Activated CD8-positive, alpha-beta memory T cell treated with anti-CD3 and anti-CD28 coated beads, Interleukin-2, amount 10 ng/mL, durations not matched to agents 7 days and 5 days (primary cell): ENCODE measurements around the gene NRAP. TPM values are rescaled to one million over a fixed set of nuclear protein-coding genes. Genes with fewer than 3 reads are reported as not detected.

Source experiments
- ATAC-seq: fragments of 150-1000 bp; cut with Tn5 transposase; one replicate; pipeline ENCODE4 v1.10.0; 2021; ENCODE audit warnings: moderate library complexity
- CTCF ChIA-PET: fragments of 350-600 bp; sonication (Branson Sonifier 250); formaldehyde crosslinking; loops from one replicate; lab custom pipeline; 2021; ENCODE audit warnings: antibody characterized with exemption; lab: Charles Lee
- DNase-seq: peaks from one replicate; pipeline ENCODE4 v3.0.0-alpha.2; 2020
- H3K27ac Mint-ChIP-seq: one replicate; pipeline ENCODE4 v1.8.0; 2021; ENCODE audit warnings: mild to moderate bottlenecking, mixed read lengths
- H3K27me3 Mint-ChIP-seq: one replicate; pipeline ENCODE4 v1.8.0; 2021; ENCODE audit warnings: mixed read lengths
- H3K36me3 Mint-ChIP-seq: one replicate; pipeline ENCODE4 v1.8.0; 2021; ENCODE audit warnings: mild to moderate bottlenecking, mixed read lengths
- H3K4me1 Mint-ChIP-seq: one replicate; pipeline ENCODE4 v1.8.0; 2021; ENCODE audit warnings: mixed read lengths
- H3K4me3 Mint-ChIP-seq: one replicate; pipeline ENCODE4 v1.8.0; 2021; ENCODE audit warnings: mild to moderate bottlenecking, moderate library complexity, mixed read lengths
- H3K9me3 Mint-ChIP-seq: one replicate; pipeline ENCODE4 v1.8.0; 2022; ENCODE audit warnings: low read depth, mixed read lengths
- total RNA-seq, 2 experiments: library from RNA; stranded (reverse); gene quantifications; one replicate each; pipeline ENCODE4 v1.2.3, GENCODE V29; 2021

NRAP gene
- total RNA-seq, 2 experiments from 2014 or later, result not detected

- CTCF ChIA-PET, result no interaction called here
- peaks cover 35% of the 10 kb centered on the region for H3K4me1 Mint-ChIP-seq
- peaks cover 93% of the 10 kb centered on the region for H3K36me3 Mint-ChIP-seq
- H3K27me3 Mint-ChIP-seq, result no peaks in the 10 kb centered on the region
- H3K4me3 Mint-ChIP-seq, result no peak overlapping the region
- no peak for DNase-seq
- peaks cover 26% of the 10 kb centered on the region for H3K9me3 Mint-ChIP-seq
- no peak overlapping the region for H3K27ac Mint-ChIP-seq
- ATAC-seq, result no peak
These were observed 28.4 kb upstream of the NRAP start for GRCh38 chr10:113692271-113692670.

DNA sequence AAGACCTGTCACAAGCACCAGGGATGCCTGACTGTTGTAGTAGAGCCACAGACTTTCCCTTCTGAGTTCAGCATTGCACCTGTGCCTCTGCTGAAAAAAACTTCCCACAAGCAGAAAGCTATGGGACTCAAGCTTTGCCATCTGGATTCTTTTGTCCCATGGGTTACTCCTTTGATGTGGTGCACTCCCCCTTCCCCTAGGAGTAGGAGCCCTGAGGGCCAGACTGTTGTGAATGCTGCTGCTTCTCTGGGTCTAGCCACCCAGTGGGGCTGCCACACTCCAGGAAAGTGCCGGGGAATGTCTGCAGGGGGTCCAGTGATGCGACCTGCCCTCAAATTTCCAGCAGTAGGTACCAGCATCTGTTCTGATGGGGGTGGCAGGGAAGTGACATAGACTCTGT, 27.5 kb upstream of the NRAP start:
- H3K36me3 Mint-ChIP-seq, result peaks cover 90% of the 10 kb centered on the region
- H3K27ac Mint-ChIP-seq, result no peak overlapping the region
- H3K4me3 Mint-ChIP-seq, result no peak overlapping the region
- CTCF ChIA-PET, result interaction anchor here (0.7 to 1.4 kb wide), 3 partner anchors 8 to 12 kb away, joined by 3 to 5 read pairs (median 5); no protein-coding TSS in a partner anchor
- H3K9me3 Mint-ChIP-seq, result peaks cover 30% of the 10 kb centered on the region
- H3K27me3 Mint-ChIP-seq, result no peaks in the 10 kb centered on the region
- H3K4me1 Mint-ChIP-seq, result peaks cover 38% of the 10 kb centered on the region
- DNase-seq, result no peak
- no peak for ATAC-seq

- ATAC-seq, result no peak
- Mint-ChIP-seq H3K9me3 (peaks cover 32% of the 10 kb centered on the region), H3K27me3 (no peaks in the 10 kb centered on the region), H3K4me1 (peaks cover 39% of the 10 kb centered on the region), H3K36me3 (peaks cover 93% of the 10 kb centered on the region), H3K27ac (no peak overlapping the region), H3K4me3 (no peak overlapping the region)
- no peak for DNase-seq
- CTCF ChIA-PET, result interaction anchor here (1.3 to 1.4 kb wide), 2 partner anchors 8 to 10 kb away, joined by 5 read pairs; no protein-coding TSS in a partner anchor
These were observed 26.9 kb upstream of the NRAP start for GRCh38 chr10:113690749-113691148.

DNA sequence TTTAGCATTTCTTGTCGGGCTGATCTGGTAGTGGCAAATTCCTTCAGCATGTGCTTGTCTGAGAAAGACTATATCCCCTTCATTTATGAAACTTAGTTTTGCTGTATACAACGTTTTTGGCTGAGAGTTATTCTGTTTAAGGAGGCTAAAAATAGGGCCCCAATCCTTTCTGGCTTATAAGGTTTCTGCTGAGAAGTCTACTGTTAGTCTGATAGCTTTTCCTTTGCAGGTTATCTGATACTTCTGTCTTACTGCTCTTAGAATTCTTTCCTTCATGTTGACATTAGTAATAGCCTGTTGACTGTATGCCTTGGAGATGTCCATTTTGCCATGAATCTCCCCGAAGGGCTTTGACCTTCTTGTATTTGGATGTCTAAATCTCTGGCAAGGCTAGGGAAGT, 25.7 kb upstream of the NRAP start:
- Mint-ChIP-seq H3K27me3 (no peaks in the 10 kb centered on the region), H3K9me3 (peaks cover 39% of the 10 kb centered on the region), H3K27ac (peak overlapping the region; percentile 81), H3K4me3 (peak overlapping the region; percentile 51), H3K4me1 (peaks cover 44% of the 10 kb centered on the region), H3K36me3 (peaks cover 91% of the 10 kb centered on the region)
- CTCF ChIA-PET, result no interaction called here
- DNase-seq (no peak), ATAC-seq (no peak)

- Mint-ChIP-seq H3K36me3 (peaks cover 91% of the 10 kb centered on the region), H3K27ac (peak overlapping the region; percentile 81), H3K4me1 (peaks cover 49% of the 10 kb centered on the region), H3K27me3 (no peaks in the 10 kb centered on the region), H3K9me3 (peaks cover 39% of the 10 kb centered on the region), H3K4me3 (peak overlapping the region; percentile 51)
- ATAC-seq, result peak; percentile 84
- DNase-seq, result no peak
- CTCF ChIA-PET, result no interaction called here
These were observed 25.2 kb upstream of the NRAP start for GRCh38 chr10:113689057-113689456.

DNA sequence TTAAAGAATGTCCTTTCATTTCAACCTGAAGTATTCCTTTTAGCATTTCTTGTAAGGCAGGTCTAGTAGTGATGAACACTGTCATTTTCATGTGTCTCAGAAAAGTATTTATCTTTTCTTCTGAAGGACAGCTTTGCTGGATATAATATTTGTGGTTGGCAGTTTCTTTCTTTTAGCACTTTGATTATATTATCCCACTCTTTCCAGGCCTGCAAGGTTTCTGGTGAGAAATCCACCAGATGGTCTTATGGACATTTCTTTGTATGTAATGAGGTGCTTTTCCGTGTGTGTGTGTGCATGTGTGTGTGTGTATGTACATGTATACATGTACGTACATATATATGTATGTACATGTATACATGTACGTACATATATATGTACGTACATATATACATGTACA, 23.2 kb upstream of the NRAP start:
- H3K4me1 Mint-ChIP-seq, result peaks cover 62% of the 10 kb centered on the region
- CTCF ChIA-PET, result interaction anchor here (1.5 to 1.6 kb wide), 2 partner anchors 8 to 11 kb away, joined by 3 to 5 read pairs; no protein-coding TSS in a partner anchor
- ATAC-seq (no peak), DNase-seq (no peak)
- H3K9me3 Mint-ChIP-seq, result peaks cover 35% of the 10 kb centered on the region
- no peaks in the 10 kb centered on the region for H3K27me3 Mint-ChIP-seq
- H3K4me3 Mint-ChIP-seq, result no peak overlapping the region
- no peak overlapping the region for H3K27ac Mint-ChIP-seq
- H3K36me3 Mint-ChIP-seq, result peaks cover 89% of the 10 kb centered on the region

- H3K4me1 Mint-ChIP-seq, result peaks cover 70% of the 10 kb centered on the region
- ATAC-seq (no peak), DNase-seq (no peak)
- no peak overlapping the region for H3K27ac Mint-ChIP-seq
- peaks cover 35% of the 10 kb centered on the region for H3K9me3 Mint-ChIP-seq
- no peaks in the 10 kb centered on the region for H3K27me3 Mint-ChIP-seq
- no peak overlapping the region for H3K4me3 Mint-ChIP-seq
- CTCF ChIA-PET, result interaction anchor here (1.5 kb wide), 1 partner anchor 12 kb away, joined by 3 read pairs; no protein-coding TSS in a partner anchor
- H3K36me3 Mint-ChIP-seq, result peaks cover 82% of the 10 kb centered on the region
These were observed 22.2 kb upstream of the NRAP start for GRCh38 chr10:113686028-113686427.

DNA sequence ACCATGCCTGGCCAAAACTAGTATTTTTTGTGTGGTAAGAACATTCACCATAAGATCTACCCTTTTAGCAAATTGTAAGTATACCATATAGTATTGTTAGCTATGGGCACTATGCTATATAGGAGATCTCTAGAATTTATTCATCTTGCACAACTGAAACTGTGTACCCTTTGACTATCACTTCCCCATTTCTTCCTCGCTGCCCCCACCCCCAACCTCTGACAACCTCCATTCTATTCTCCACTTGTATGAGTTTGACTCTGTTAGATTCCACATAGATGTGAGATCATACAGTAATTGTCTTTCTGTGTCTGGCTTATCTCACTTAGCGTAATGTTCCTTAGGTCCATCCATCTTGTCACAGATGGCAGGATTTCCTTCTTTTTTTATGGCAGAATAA, 19.5 kb upstream of the NRAP start:
- Mint-ChIP-seq H3K27me3 (no peaks in the 10 kb centered on the region), H3K4me3 (no peak overlapping the region), H3K36me3 (peaks cover 62% of the 10 kb centered on the region), H3K27ac (peak overlapping the region; percentile 17), H3K4me1 (peaks cover 59% of the 10 kb centered on the region), H3K9me3 (peaks cover 24% of the 10 kb centered on the region)
- ATAC-seq, result no peak
- CTCF ChIA-PET, result no interaction called here
- no peak for DNase-seq

DNA sequence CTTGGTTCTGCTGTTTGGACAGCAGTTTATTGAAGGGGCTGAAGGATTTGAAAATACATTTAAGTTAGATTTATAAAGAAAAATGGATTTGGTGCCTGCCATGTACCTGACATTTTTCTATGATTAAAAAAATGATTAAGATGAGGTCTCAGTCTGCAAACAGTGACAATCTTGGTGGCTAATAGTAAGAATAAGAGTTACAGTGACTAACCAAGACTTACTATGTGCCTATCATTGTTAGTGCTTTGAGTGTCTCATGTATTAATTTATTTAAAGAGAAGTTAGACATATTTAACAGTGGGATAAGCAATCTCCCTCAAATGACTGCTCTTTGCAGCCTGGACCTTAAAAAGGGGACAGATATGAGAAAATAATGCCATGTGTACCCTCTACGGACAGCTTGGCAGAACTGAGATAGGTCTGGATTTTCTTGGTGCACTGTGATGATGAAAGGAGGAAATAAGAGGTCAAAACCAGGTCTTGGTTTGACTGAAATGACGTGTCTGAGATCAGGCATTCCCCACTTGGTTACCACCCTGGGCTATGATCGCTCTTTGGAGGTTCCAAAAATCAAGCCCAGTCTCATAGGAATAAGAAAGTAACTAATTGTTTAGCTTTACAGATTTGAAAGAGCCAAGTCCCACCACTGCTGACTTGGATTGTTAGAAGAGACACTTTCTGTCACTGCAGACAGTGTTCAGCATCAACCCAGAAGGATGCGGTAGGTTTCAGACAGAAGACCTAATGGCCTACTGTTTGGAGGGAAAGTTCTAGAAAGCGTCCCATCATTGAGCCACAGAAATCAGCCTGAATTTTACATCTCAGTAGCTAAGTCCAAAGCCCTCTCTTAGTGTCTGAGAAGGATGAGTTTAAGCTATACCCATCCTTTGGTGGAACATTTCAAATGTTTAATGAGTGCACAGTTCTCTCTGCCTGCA, 18.0 kb upstream of the NRAP start:
- peaks cover 16% of the 10 kb centered on the region for H3K9me3 Mint-ChIP-seq
- H3K4me3 Mint-ChIP-seq, result peak overlapping the region; percentile 100
- ATAC-seq, result peak; percentile 40
- peaks cover 48% of the 10 kb centered on the region for H3K36me3 Mint-ChIP-seq
- H3K4me1 Mint-ChIP-seq, result peaks cover 48% of the 10 kb centered on the region
- H3K27ac Mint-ChIP-seq, result peak overlapping the region; percentile 98
- CTCF ChIA-PET, result interaction anchor here (1.1 to 1.6 kb wide), 2 partner anchors 16 to 421 kb away, joined by 3 to 5 read pairs; no protein-coding TSS in a partner anchor
- DNase-seq, result peak; percentile 74
- no peaks in the 10 kb centered on the region for H3K27me3 Mint-ChIP-seq

DNA sequence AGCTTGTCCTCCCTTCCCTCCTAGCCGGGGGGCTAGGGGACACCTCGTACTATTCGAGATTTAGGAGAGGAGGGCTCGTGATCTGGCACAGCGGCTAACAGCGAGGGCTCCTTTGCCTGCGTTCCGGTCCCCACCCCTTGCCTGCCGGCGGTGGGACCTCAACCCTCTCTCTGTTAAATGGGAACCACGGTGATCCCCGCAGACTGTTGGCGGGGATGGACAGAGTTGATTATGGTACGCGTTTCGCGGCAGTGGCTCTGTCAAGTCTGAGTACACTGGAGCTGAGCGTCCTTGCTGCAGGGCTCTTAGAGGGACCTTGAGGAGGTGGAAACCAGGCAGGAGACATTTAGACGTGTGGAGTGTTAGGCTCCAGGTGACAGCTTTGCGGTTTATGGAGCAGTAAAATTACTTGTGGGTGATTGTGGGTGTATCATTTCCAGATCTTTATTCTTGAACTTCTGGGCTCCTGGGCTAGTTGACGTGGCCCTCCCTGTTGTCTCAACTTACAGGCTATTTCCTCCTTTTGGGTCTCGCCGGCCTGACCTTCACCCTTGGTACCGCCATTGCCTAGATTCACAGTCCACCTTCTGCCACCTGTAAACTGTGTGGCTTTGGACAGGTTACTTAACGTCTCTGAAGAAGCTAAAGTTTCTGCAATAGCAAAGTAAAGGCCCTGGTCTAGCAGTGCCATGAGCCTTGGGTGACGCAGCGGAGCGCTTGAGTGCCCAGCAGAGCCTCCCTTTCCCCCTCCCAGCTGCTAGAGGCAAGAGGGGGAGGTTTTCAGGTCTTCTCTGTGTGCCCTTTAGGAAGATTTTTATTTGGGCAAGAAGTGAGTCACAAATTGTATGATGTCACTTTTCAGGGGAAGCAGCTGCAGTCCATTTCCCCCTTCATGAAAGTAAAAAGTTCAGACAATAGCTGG, 16.6 kb upstream of the NRAP start:
- ATAC-seq (peak; percentile 10), DNase-seq (peak; percentile 59)
- H3K4me3 Mint-ChIP-seq, result peak overlapping the region; percentile 100
- H3K27ac Mint-ChIP-seq, result peak overlapping the region; percentile 98
- peaks cover 38% of the 10 kb centered on the region for H3K36me3 Mint-ChIP-seq
- peaks cover 3% of the 10 kb centered on the region for H3K27me3 Mint-ChIP-seq
- peaks cover 47% of the 10 kb centered on the region for H3K4me1 Mint-ChIP-seq
- CTCF ChIA-PET, result interaction anchor here (0.9 to 1.6 kb wide), 6 partner anchors 11 to 422 kb away, joined by 3 to 5 read pairs (median 4); no protein-coding TSS in a partner anchor
- H3K9me3 Mint-ChIP-seq, result peaks cover 11% of the 10 kb centered on the region

GRCh38 chr10:113679463-113680189, 15.8 kb upstream of the NRAP start, which contains the start of gene CASP7:
CASP7 (plus strand) TSS chr10:113679912; CDS start chr10:113697494, 17,582 bp downstream.
- ATAC-seq (peak; percentile 87), DNase-seq (peak; percentile 92)
- peaks cover 42% of the 10 kb centered on the region for H3K4me1 Mint-ChIP-seq
- H3K27me3 Mint-ChIP-seq, result peaks cover 9% of the 10 kb centered on the region
- peak within 1 kb of the TSS; percentile 100 for H3K4me3 Mint-ChIP-seq
- peak within 1 kb of the TSS; percentile 98 for H3K27ac Mint-ChIP-seq
- CTCF ChIA-PET, result interaction anchor here (0.7 to 1.6 kb wide), 17 partner anchors 8 to 1254 kb away, joined by 3 to 6 read pairs (median 3); partner anchors contain the start of gene DCLRE1A
- H3K36me3 Mint-ChIP-seq, result peaks cover 32% of the 10 kb centered on the region
- H3K9me3 Mint-ChIP-seq, result peaks cover 6% of the 10 kb centered on the region

GRCh38 chr10:113666682-113667252, 2.9 kb upstream of the NRAP start:
- Mint-ChIP-seq H3K36me3 (peaks cover 12% of the 10 kb centered on the region), H3K4me1 (peaks cover 24% of the 10 kb centered on the region), H3K9me3 (peaks cover 3% of the 10 kb centered on the region), H3K27me3 (peaks cover 29% of the 10 kb centered on the region), H3K4me3 (no peak overlapping the region), H3K27ac (peak overlapping the region; percentile 84)
- peak; percentile 79 for DNase-seq
- CTCF ChIA-PET, result interaction anchor here (0.9 to 1.7 kb wide), 2 partner anchors 12 to 14 kb away, joined by 5 read pairs; no protein-coding TSS in a partner anchor
- ATAC-seq, result peak; percentile 95
